ENCODE measurements around the gene G6PC3.

GRCh38 chr17:44088254-44088653, 17.7 kb downstream of the G6PC3 start:
- TF ChIP-seq USF2 (IDR thresholded peaks at IDR 0.05; ENCODE audit: low read depth, low read length) (no peak), CTCF (conservative IDR thresholded peaks at IDR 0.05; ENCODE audit: low read depth, low read length) (no peak), MXI1 (IDR thresholded peaks at IDR 0.05; ENCODE audit: borderline replicate concordance, low read depth, low read length) (no peak), POLR2A (IDR thresholded peaks at IDR 0.05; ENCODE audit: low read depth, low read length) (no peak), MAZ (IDR thresholded peaks at IDR 0.05; ENCODE audit: borderline replicate concordance, low read depth, low read length) (no peak)

Data from IMR-90 (cell line).